Fibroblast of lung (primary cell): ENCODE results near the gene OR10G8.

ENCODE experiments used
- EZH2 ChIP-seq: IDR thresholded peaks from 2 replicates; pipeline ENCODE4 v1.5.1; 2012; ENCODE audit warnings: low read length, control low read depth, mild to moderate bottlenecking; ENCODE audit errors: missing control alignments
- TF ChIP-seq, protein P1 (sequence below), 2 donors: IDR thresholded peaks in 1 of 2; conservative IDR thresholded peaks in 1 of 2; 1 replicate in 1 of 2; 2 replicates in 1 of 2; pipeline ENCODE4 v1.5.1; 2011 to 2012; ENCODE audit warnings: low read length in 2 of 2, control low read depth in 1 of 2, inconsistent platforms in 1 of 2, low read depth in 1 of 2, mild to moderate bottlenecking in 1 of 2

- TF ChIP-seq, protein P1, sequence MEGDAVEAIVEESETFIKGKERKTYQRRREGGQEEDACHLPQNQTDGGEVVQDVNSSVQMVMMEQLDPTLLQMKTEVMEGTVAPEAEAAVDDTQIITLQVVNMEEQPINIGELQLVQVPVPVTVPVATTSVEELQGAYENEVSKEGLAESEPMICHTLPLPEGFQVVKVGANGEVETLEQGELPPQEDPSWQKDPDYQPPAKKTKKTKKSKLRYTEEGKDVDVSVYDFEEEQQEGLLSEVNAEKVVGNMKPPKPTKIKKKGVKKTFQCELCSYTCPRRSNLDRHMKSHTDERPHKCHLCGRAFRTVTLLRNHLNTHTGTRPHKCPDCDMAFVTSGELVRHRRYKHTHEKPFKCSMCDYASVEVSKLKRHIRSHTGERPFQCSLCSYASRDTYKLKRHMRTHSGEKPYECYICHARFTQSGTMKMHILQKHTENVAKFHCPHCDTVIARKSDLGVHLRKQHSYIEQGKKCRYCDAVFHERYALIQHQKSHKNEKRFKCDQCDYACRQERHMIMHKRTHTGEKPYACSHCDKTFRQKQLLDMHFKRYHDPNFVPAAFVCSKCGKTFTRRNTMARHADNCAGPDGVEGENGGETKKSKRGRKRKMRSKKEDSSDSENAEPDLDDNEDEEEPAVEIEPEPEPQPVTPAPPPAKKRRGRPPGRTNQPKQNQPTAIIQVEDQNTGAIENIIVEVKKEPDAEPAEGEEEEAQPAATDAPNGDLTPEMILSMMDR (conservative IDR thresholded peaks at IDR 0.05 in 1 of 2, IDR thresholded peaks at IDR 0.05 in 1 of 2; ENCODE audit: low read depth in 1 of 2, low read length in 2 of 2): no peak
- no peak for TF ChIP-seq EZH2
Measured at GRCh38 chr11:124052966-124053365, 26.4 kb downstream of the OR10G8 start.
